Measurements from ENCODE around the gene SLC26A1.

Gene SLC26A1

GRCh38 chr4:996997-997374, 3.8 kb upstream of the SLC26A1 start:
- no peak overlapping the region for H3K9ac ChIP-seq (ENCODE audit: low read length in 2 of 2)
- no peaks in the 10 kb centered on the region for H3K36me3 ChIP-seq (ENCODE audit: control insufficient read depth in 2 of 2, insufficient read depth in 2 of 2, low read length in 2 of 2)
- no peak overlapping the region for H3K4me3 ChIP-seq (ENCODE audit: low read length in 2 of 2)
- H3K27ac ChIP-seq (ENCODE audit: low read length) = no peak overlapping the region
- no peaks in the 10 kb centered on the region for H3K9me3 ChIP-seq (ENCODE audit: control insufficient read depth in 2 of 2, low read length in 2 of 2)
- H3K27me3 ChIP-seq (ENCODE audit: control insufficient read depth in 1 of 2, insufficient read depth in 2 of 2, low read length in 2 of 2) = peaks cover 39 to 41% of the 10 kb centered on the region in 2 donors
- H3K4me1 ChIP-seq (ENCODE audit: control insufficient read depth, insufficient read depth, low read length) = peaks cover 14% of the 10 kb centered on the region

- Histone ChIP-seq H3K4me3 (ENCODE audit: low read length in 2 of 2) (no peak overlapping the region), H3K36me3 (ENCODE audit: control insufficient read depth in 2 of 2, insufficient read depth in 2 of 2, low read length in 2 of 2) (no peaks in the 10 kb centered on the region), H3K27me3 (ENCODE audit: control insufficient read depth in 1 of 2, insufficient read depth in 2 of 2, low read length in 2 of 2) (peaks cover 34 to 35% of the 10 kb centered on the region in 2 donors), H3K4me1 (ENCODE audit: control insufficient read depth, insufficient read depth, low read length) (peaks cover 11% of the 10 kb centered on the region), H3K9ac (ENCODE audit: low read length in 2 of 2) (no peak overlapping the region), H3K27ac (ENCODE audit: low read length) (no peak overlapping the region), H3K9me3 (ENCODE audit: control insufficient read depth in 2 of 2, low read length in 2 of 2) (no peaks in the 10 kb centered on the region)
Observed at GRCh38 chr4:996030-996996, 3.1 kb upstream of the SLC26A1 start.

GRCh38 chr4:995311-996026, 2.3 kb upstream of the SLC26A1 start:
- Histone ChIP-seq H3K4me3 (ENCODE audit: low read length in 2 of 2) (no peak overlapping the region), H3K9ac (ENCODE audit: low read length in 2 of 2) (no peak overlapping the region), H3K9me3 (ENCODE audit: control insufficient read depth in 2 of 2, low read length in 2 of 2) (no peaks in the 10 kb centered on the region), H3K4me1 (ENCODE audit: control insufficient read depth, insufficient read depth, low read length) (peaks cover 11% of the 10 kb centered on the region), H3K27ac (ENCODE audit: low read length) (no peak overlapping the region), H3K27me3 (ENCODE audit: control insufficient read depth in 1 of 2, insufficient read depth in 2 of 2, low read length in 2 of 2) (peaks cover 25 to 26% of the 10 kb centered on the region in 2 donors), H3K36me3 (ENCODE audit: control insufficient read depth in 2 of 2, insufficient read depth in 2 of 2, low read length in 2 of 2) (no peaks in the 10 kb centered on the region)

- Histone ChIP-seq H3K9ac (ENCODE audit: low read length in 2 of 2) (no peak overlapping the region), H3K4me3 (ENCODE audit: low read length in 2 of 2) (peak overlapping the region in 1 of 2 donors; percentile 40), H3K27ac (ENCODE audit: low read length) (no peak overlapping the region)
Observed at GRCh38 chr4:992297-993110, 700 bp downstream of the SLC26A1 start.

GRCh38 chr4:991451-992296, 1.5 kb downstream of the SLC26A1 start:
- H3K36me3 ChIP-seq (ENCODE audit: control insufficient read depth in 2 of 2, insufficient read depth in 2 of 2, low read length in 2 of 2) = peaks cover 0 to 4% of the 10 kb centered on the region in 2 donors
- no peak overlapping the region for H3K27ac ChIP-seq (ENCODE audit: low read length)
- no peak overlapping the region for H3K9ac ChIP-seq (ENCODE audit: low read length in 2 of 2)
- H3K9me3 ChIP-seq (ENCODE audit: control insufficient read depth in 2 of 2, low read length in 2 of 2) = no peaks in the 10 kb centered on the region
- no peak overlapping the region for H3K4me3 ChIP-seq (ENCODE audit: low read length in 2 of 2)
- H3K4me1 ChIP-seq (ENCODE audit: control insufficient read depth, insufficient read depth, low read length) = peaks cover 12% of the 10 kb centered on the region
- peaks cover 2 to 6% of the 10 kb centered on the region in 2 donors for H3K27me3 ChIP-seq (ENCODE audit: control insufficient read depth in 1 of 2, insufficient read depth in 2 of 2, low read length in 2 of 2)

More at GRCh38 chr4:992297-993110, 700 bp downstream of the SLC26A1 start:
- H3K27me3 ChIP-seq (ENCODE audit: control insufficient read depth in 1 of 2, insufficient read depth in 2 of 2, low read length in 2 of 2) = peaks cover 7 to 8% of the 10 kb centered on the region in 2 donors
- peaks cover 10% of the 10 kb centered on the region for H3K4me1 ChIP-seq (ENCODE audit: control insufficient read depth, insufficient read depth, low read length)
- no peaks in the 10 kb centered on the region for H3K9me3 ChIP-seq (ENCODE audit: control insufficient read depth in 2 of 2, low read length in 2 of 2)
- peaks cover 0 to 4% of the 10 kb centered on the region in 2 donors for H3K36me3 ChIP-seq (ENCODE audit: control insufficient read depth in 2 of 2, insufficient read depth in 2 of 2, low read length in 2 of 2)

- H3K36me3 ChIP-seq (ENCODE audit: control insufficient read depth in 2 of 2, insufficient read depth in 2 of 2, low read length in 2 of 2) = peaks cover 0 to 4% of the 10 kb centered on the region in 2 donors
Observed at GRCh38 chr4:990746-991367, 2.3 kb downstream of the SLC26A1 start.

GRCh38 chr4:989722-990471, 3.3 kb downstream of the SLC26A1 start:
- no peak overlapping the region for H3K27ac ChIP-seq (ENCODE audit: low read length)
- peaks cover 19% of the 10 kb centered on the region for H3K4me1 ChIP-seq (ENCODE audit: control insufficient read depth, insufficient read depth, low read length)
- no peaks in the 10 kb centered on the region for H3K27me3 ChIP-seq (ENCODE audit: control insufficient read depth in 1 of 2, insufficient read depth in 2 of 2, low read length in 2 of 2)
- H3K9ac ChIP-seq (ENCODE audit: low read length in 2 of 2) = no peak overlapping the region
- no peak overlapping the region for H3K4me3 ChIP-seq (ENCODE audit: low read length in 2 of 2)
- peaks cover 0 to 4% of the 10 kb centered on the region in 2 donors for H3K36me3 ChIP-seq (ENCODE audit: control insufficient read depth in 2 of 2, insufficient read depth in 2 of 2, low read length in 2 of 2)
- H3K9me3 ChIP-seq (ENCODE audit: control insufficient read depth in 2 of 2, low read length in 2 of 2) = no peaks in the 10 kb centered on the region

More at GRCh38 chr4:990746-991367, 2.3 kb downstream of the SLC26A1 start:
- peaks cover 0 to under 1% of the 10 kb centered on the region in 2 donors for H3K27me3 ChIP-seq (ENCODE audit: control insufficient read depth in 1 of 2, insufficient read depth in 2 of 2, low read length in 2 of 2)
- peaks cover 18% of the 10 kb centered on the region for H3K4me1 ChIP-seq (ENCODE audit: control insufficient read depth, insufficient read depth, low read length)
- H3K9ac ChIP-seq (ENCODE audit: low read length in 2 of 2) = no peak overlapping the region
- H3K9me3 ChIP-seq (ENCODE audit: control insufficient read depth in 2 of 2, low read length in 2 of 2) = no peaks in the 10 kb centered on the region
- no peak overlapping the region for H3K27ac ChIP-seq (ENCODE audit: low read length)
- no peak overlapping the region for H3K4me3 ChIP-seq (ENCODE audit: low read length in 2 of 2)

GRCh38 chr4:988726-989721, 4.2 kb downstream of the SLC26A1 start:
- peaks cover 19% of the 10 kb centered on the region for H3K4me1 ChIP-seq (ENCODE audit: control insufficient read depth, insufficient read depth, low read length)
- H3K9ac ChIP-seq (ENCODE audit: low read length in 2 of 2) = no peak overlapping the region
- no peak overlapping the region for H3K4me3 ChIP-seq (ENCODE audit: low read length in 2 of 2)
- H3K27me3 ChIP-seq (ENCODE audit: control insufficient read depth in 1 of 2, insufficient read depth in 2 of 2, low read length in 2 of 2) = no peaks in the 10 kb centered on the region
- H3K9me3 ChIP-seq (ENCODE audit: control insufficient read depth in 2 of 2, low read length in 2 of 2) = no peaks in the 10 kb centered on the region
- H3K27ac ChIP-seq (ENCODE audit: low read length) = no peak overlapping the region
- H3K36me3 ChIP-seq (ENCODE audit: control insufficient read depth in 2 of 2, insufficient read depth in 2 of 2, low read length in 2 of 2) = peaks cover 0 to 4% of the 10 kb centered on the region in 2 donors
